Measurements from ENCODE around the gene RLN3. TPM values are rescaled to one million over a fixed set of nuclear protein-coding genes. Genes with fewer than 3 reads are reported as not detected.
A peak's percentile ranks its signal among the peaks of the same experiment; 100 is the strongest.

RLN3 gene
- total and polyA plus RNA-seq, 9 of the 15 experiments (the other 6 are each of a cell fraction or from before 2014, with no cell fraction given): 0.31 to 1.2 (median 0.71) TPM; not detected in 6

GRCh38 chr19:14073261-14073924 is 45.4 kb downstream of the RLN3 start (continued):
- TF ChIP-seq FIP1L1 (IDR thresholded peaks at IDR 0.05; ENCODE audit: low read depth, low read length, poor library complexity, severe bottlenecking) (no peak), MXD1 (CRISPR knock-in tag; IDR thresholded peaks at IDR 0.05; ENCODE audit: borderline replicate concordance, poor library complexity, severe bottlenecking) (no peak), NFXL1 (CRISPR knock-in tag; IDR thresholded peaks at IDR 0.05) (no peak), HDGF (IDR thresholded peaks at IDR 0.05) (no peak), PTRF (tag; IDR thresholded peaks at IDR 0.05) (no peak), GATAD2A (IDR thresholded peaks at IDR 0.05) (no peak), TEAD4 (IDR thresholded peaks at IDR 0.05; ENCODE audit: low read length) (no peak), TEAD4 (CRISPR knock-in tag; IDR thresholded peaks at IDR 0.05; ENCODE audit: borderline replicate concordance) (no peak), DMBX1 (CRISPR knock-in tag; IDR thresholded peaks at IDR 0.05; ENCODE audit: borderline replicate concordance) (0 out of 2 replicates have a peak, but pooled peaks have one; percentile 31), CBX8 (IDR thresholded peaks at IDR 0.05; ENCODE audit: borderline replicate concordance, extremely low read depth, low read depth, low read length, poor library complexity, severe bottlenecking) (no peak), HCFC1 (IDR thresholded peaks at IDR 0.05; ENCODE audit: low read depth, low read length) (no peak), ZNF644 (tag; IDR thresholded peaks at IDR 0.05; ENCODE audit: low read depth) (no peak), SFPQ (IDR thresholded peaks at IDR 0.05; ENCODE audit: low read depth, low read length) (no peak), NFIC (IDR thresholded peaks at IDR 0.05) (no peak), ZSCAN29 (IDR thresholded peaks at IDR 0.05) (no peak), CXXC5 (CRISPR knock-in tag; IDR thresholded peaks at IDR 0.05) (peak; percentile 92), RBM39 (optimal IDR thresholded peaks at IDR 0.05; ENCODE audit: low read depth, low read length) (no peak), PCBP2 (IDR thresholded peaks at IDR 0.05; ENCODE audit: low read depth, low read length, poor library complexity, severe bottlenecking) (no peak), ZNF408 (CRISPR knock-in tag; IDR thresholded peaks at IDR 0.05; ENCODE audit: low read depth) (no peak), MAFG (tag; conservative IDR thresholded peaks at IDR 0.05) (no peak), TBP (optimal IDR thresholded peaks at IDR 0.05; ENCODE audit: low read depth, low read length) (no peak), KDM4B (IDR thresholded peaks at IDR 0.05; ENCODE audit: borderline replicate concordance in 2 of 2, low read depth in 1 of 2) (no peak), CREBBP (IDR thresholded peaks at IDR 0.05; ENCODE audit: low read depth, low read length) (no peak)
- TF ChIP-seq, protein P1, sequence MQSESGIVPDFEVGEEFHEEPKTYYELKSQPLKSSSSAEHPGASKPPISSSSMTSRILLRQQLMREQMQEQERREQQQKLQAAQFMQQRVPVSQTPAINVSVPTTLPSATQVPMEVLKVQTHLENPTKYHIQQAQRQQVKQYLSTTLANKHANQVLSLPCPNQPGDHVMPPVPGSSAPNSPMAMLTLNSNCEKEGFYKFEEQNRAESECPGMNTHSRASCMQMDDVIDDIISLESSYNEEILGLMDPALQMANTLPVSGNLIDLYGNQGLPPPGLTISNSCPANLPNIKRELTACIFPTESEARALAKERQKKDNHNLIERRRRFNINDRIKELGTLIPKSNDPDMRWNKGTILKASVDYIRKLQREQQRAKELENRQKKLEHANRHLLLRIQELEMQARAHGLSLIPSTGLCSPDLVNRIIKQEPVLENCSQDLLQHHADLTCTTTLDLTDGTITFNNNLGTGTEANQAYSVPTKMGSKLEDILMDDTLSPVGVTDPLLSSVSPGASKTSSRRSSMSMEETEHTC (IDR thresholded peaks at IDR 0.05): no peak
- TF ChIP-seq, protein P2, sequence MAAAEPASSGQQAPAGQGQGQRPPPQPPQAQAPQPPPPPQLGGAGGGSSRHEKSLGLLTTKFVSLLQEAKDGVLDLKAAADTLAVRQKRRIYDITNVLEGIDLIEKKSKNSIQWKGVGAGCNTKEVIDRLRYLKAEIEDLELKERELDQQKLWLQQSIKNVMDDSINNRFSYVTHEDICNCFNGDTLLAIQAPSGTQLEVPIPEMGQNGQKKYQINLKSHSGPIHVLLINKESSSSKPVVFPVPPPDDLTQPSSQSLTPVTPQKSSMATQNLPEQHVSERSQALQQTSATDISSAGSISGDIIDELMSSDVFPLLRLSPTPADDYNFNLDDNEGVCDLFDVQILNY (CRISPR knock-in tag; IDR thresholded peaks at IDR 0.05): no peak

Data from K562 (cell line).